Transverse colon (tissue), 4 donors: ENCODE measurements around the gene BAIAP3. TPM values are rescaled to one million over a fixed set of nuclear protein-coding genes. Genes with fewer than 3 reads are reported as not detected.

Experiments
- DNase-seq: peaks from one replicate; pipeline ENCODE4 v3.0.0-alpha.2; 2019
- H3K27ac ChIP-seq, 4 donors: fragments of 200-600 bp; sonication (generic); 2 replicates each; pipeline ENCODE4 v1.5.1; 2016 to 2018; ENCODE audit warnings: inconsistent platforms in 4 of 4
- H3K27me3 ChIP-seq: fragments of 200-600 bp; sonication (generic); 2 replicates; pipeline ENCODE4 v1.5.1; 2017; ENCODE audit warnings: inconsistent platforms
- H3K36me3 ChIP-seq, 4 donors: fragments of 200-600 bp; sonication (generic); 2 replicates each; pipeline ENCODE4 v1.5.1; 2017 to 2019; ENCODE audit warnings: inconsistent platforms in 4 of 4
- H3K4me1 ChIP-seq, 4 donors: fragments of 200-600 bp; sonication (generic); 2 replicates each; pipeline ENCODE4 v1.5.1; 2017 to 2020; ENCODE audit warnings: inconsistent platforms in 4 of 4
- H3K4me3 ChIP-seq, 4 donors: fragments of 200-600 bp; sonication (generic); 1 replicate in 1 of 4; 2 replicates in 3 of 4; pipeline versions ENCODE4 v1.5.1 to v1.6.1; 2017 to 2019; ENCODE audit warnings: inconsistent platforms in 4 of 4
- H3K9me3 ChIP-seq, 2 donors: fragments of 200-600 bp; sonication (generic); 2 replicates each; pipeline ENCODE4 v1.5.1; 2017 to 2019; ENCODE audit warnings: inconsistent platforms in 2 of 2
- EP300 ChIP-seq: sonication (generic); formaldehyde crosslinking; IDR thresholded peaks from one replicate; pipeline ENCODE4 v1.6.1; 2017; ENCODE audit warnings: antibody characterized with exemption, low read depth
- POLR2A ChIP-seq: fragments of 450-650 bp; IDR thresholded peaks from one replicate; pipeline ENCODE4 v1.6.1; 2016; ENCODE audit warnings: antibody characterized with exemption, mild to moderate bottlenecking, moderate library complexity
- POLR2AphosphoS5 ChIP-seq, 3 donors: sonication (generic); formaldehyde crosslinking; IDR thresholded peaks; one replicate each; pipeline ENCODE4 v1.6.1; 2016; ENCODE audit warnings: antibody characterized with exemption in 3 of 3
- WGBS, 2 donors: methylation state at CpG; one replicate each; pipeline ENCODE4 v1.1.5; 2018; ENCODE audit warnings: low coverage in 1 of 2; 5-methylcytosine and 5-hydroxymethylcytosine counted together
- in situ Hi-C, 4 donors: fragments of 200-750 bp; cut with MboI; loops; one replicate each; pipeline versions ENCODE4 v1.15.0 to v1.15.1; 2017; ENCODE audit warnings: low sequenced_read_pairs in 3 of 4, low pct_ligation_motif_present in 1 of 4, low pct_unique_long_range_greater_than_20kb in 1 of 4
- intact Hi-C: fragments of 100-400 bp; cut with DNase I; formaldehyde crosslinking; loops from one replicate; pipeline ENCODE4 v1.15.1; 2023; ENCODE audit warnings: low total_unique reads
- total RNA-seq, 4 donors: library from RNA; depleted of rRNA; stranded (reverse); fragments of >200 nt; gene quantifications; one replicate each; pipeline ENCODE4 v1.1.0, GENCODE V29; 2016
- TF ChIP-seq, protein P1 (sequence below), 5 experiments: fragments of 200-600 bp in 3 of 5; fragments of 450-650 bp in 2 of 5; sonication (generic) in 3 of 5; IDR thresholded peaks; 1 replicate in 2 of 5; 2 replicates in 3 of 5; pipeline ENCODE4 v1.5.1; 2016 to 2017; ENCODE audit warnings: antibody characterized with exemption in 5 of 5, inconsistent platforms in 3 of 5, mild to moderate bottlenecking in 2 of 5, moderate library complexity in 1 of 5

Gene BAIAP3
- total RNA-seq, 4 donors from 2014 or later, result 7.3 to 190 (median 11.4) TPM

DNA sequence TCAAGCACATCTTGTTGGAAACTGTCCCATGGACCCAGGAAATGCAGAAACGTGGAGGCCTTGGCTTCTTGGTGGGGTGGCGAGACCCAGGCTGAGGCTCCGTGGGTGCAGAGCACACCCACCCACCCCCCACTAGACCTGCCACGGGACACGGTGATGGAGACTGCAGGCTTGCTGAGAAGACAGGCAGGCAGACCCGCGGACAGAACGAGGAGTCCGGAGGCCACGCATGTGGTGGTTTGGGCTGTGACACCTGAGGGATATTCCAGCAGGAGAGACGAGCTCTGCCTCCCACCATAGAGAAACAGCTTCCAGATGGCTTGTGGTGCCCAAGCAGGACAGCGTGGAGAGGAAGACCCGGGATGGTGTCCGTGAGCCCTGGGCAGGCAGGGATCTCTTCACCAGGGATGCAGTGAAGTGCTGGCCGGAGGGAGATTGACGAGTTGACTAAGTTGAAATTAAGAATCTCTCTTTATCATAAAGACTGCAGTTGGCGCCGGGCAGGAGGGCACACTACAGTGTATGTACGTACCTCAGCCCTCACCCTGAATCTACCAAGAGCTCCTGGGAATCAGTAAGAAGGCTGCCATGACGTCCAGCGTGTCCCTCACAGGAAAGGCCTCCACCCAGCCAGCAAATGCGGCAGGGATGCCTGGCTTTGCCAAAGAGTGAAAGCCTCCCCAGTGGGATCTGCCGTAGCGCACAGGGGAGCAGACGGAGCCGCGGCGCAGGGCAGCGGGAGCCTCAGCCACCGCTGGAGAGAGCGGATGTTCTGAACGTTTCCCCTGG lies 15.8 kb upstream of the BAIAP3 start:
- intact Hi-C loops (no loop called here), in situ Hi-C loops (no loop called here)

DNA sequence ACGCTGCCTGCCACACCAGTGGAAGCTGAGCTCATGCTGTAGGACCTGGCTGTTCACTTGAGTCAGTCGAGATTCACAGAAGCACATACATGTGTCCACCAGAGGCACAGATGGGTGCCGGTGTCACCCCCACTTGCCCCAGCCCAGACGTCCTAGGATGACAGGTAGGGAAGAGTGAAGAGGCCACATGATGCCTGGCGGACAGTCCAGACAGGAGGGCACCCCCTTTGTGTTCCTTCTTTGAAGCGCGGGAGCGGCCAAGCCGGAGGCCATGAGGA lies 15.2 kb upstream of the BAIAP3 start:
- intact Hi-C loops, result no loop called here
- no peak for DNase-seq
- TF ChIP-seq EP300, result no peak
- TF ChIP-seq POLR2AphosphoS5 (IDR thresholded peaks at IDR 0.05), result no peak
- TF ChIP-seq, protein P1, sequence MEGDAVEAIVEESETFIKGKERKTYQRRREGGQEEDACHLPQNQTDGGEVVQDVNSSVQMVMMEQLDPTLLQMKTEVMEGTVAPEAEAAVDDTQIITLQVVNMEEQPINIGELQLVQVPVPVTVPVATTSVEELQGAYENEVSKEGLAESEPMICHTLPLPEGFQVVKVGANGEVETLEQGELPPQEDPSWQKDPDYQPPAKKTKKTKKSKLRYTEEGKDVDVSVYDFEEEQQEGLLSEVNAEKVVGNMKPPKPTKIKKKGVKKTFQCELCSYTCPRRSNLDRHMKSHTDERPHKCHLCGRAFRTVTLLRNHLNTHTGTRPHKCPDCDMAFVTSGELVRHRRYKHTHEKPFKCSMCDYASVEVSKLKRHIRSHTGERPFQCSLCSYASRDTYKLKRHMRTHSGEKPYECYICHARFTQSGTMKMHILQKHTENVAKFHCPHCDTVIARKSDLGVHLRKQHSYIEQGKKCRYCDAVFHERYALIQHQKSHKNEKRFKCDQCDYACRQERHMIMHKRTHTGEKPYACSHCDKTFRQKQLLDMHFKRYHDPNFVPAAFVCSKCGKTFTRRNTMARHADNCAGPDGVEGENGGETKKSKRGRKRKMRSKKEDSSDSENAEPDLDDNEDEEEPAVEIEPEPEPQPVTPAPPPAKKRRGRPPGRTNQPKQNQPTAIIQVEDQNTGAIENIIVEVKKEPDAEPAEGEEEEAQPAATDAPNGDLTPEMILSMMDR (IDR thresholded peaks at IDR 0.05), result no peak
- TF ChIP-seq POLR2A, result no peak
- Histone ChIP-seq H3K4me3 (no peak overlapping the region), H3K9me3 (no peaks in the 10 kb centered on the region), H3K36me3 (peaks cover 0 to 70% (median 31%) of the 10 kb centered on the region in 4 donors), H3K27me3 (no peaks in the 10 kb centered on the region), H3K27ac (no peak overlapping the region), H3K4me1 (peaks cover 0 to 3% (median 0%) of the 10 kb centered on the region in 4 donors)
- in situ Hi-C loops, result no loop called here
- WGBS, 2 donors, result 71 to 75% methylated on average over 4 to 9 of the region's 9 CpGs

More for the DNA sequence above, 15.8 kb upstream of the BAIAP3 start:
- Histone ChIP-seq H3K4me1 (peaks cover 0 to 9% (median 4%) of the 10 kb centered on the region in 4 donors), H3K36me3 (peaks cover 0 to 69% (median 30%) of the 10 kb centered on the region in 4 donors), H3K27ac (no peak overlapping the region), H3K27me3 (no peaks in the 10 kb centered on the region), H3K9me3 (no peaks in the 10 kb centered on the region), H3K4me3 (no peak overlapping the region)
- TF ChIP-seq POLR2AphosphoS5 (IDR thresholded peaks at IDR 0.05), result no peak
- TF ChIP-seq, protein P1 (IDR thresholded peaks at IDR 0.05), result no peak
- no peak for TF ChIP-seq EP300
- no peak for TF ChIP-seq POLR2A
- 89% methylated on average over 32 of the region's 32 CpGs; no CpG with 5 or more reads in 1 of the 2 donors for WGBS, 2 donors
- no peak for DNase-seq

DNA sequence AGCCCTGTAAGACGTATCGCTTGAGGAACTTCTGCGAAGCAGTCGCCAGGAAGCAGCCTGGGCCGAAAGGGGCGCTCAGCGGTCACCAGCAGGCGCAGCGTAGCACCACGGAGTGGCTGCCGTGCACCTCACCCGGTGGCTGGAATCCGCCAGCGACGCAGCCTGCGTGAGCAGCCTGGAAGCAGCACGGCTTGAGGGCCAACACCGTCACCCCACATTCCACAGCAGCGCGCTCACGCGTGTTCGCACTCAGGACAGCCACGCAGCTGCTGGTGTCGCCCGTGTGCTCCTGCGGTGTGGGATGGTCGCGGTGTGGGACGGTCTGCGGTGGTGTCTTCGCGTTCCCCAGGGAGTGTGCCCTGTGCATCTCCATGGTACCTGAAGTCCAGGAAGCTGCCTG lies 14.4 kb upstream of the BAIAP3 start:
- Histone ChIP-seq H3K27ac (no peak overlapping the region), H3K36me3 (peaks cover 0 to 75% (median 33%) of the 10 kb centered on the region in 4 donors), H3K4me3 (no peak overlapping the region), H3K27me3 (no peaks in the 10 kb centered on the region), H3K4me1 (no peaks in the 10 kb centered on the region), H3K9me3 (no peaks in the 10 kb centered on the region)
- intact Hi-C loops, result no loop called here
- in situ Hi-C loops, result no loop called here
- DNase-seq, result no peak
- 91% methylated on average over 21 of the region's 33 CpGs; no CpG with 5 or more reads in 1 of the 2 donors for WGBS, 2 donors
- no peak for TF ChIP-seq POLR2AphosphoS5 (IDR thresholded peaks at IDR 0.05)
- no peak for TF ChIP-seq POLR2A
- no peak for TF ChIP-seq EP300
- TF ChIP-seq, protein P1 (IDR thresholded peaks at IDR 0.05), result no peak

DNA sequence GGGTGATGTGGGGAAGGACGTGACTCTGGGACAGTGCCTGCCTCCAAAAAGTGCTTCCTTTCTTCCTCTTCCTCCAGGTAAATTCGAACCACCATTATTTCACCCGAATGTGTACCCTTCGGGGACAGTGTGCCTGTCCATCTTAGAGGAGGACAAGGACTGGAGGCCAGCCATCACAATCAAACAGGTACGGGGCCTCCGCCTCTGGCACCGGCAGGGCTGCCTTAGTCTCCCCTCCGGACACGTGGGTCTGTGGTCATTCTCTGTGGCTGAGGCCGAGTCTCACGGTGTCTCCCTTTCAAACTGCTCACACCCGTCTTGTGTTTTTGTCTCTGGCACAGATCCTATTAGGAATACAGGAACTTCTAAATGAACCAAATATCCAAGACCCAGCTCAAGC lies 13.3 kb upstream of the BAIAP3 start:
- Histone ChIP-seq H3K9me3 (no peaks in the 10 kb centered on the region), H3K36me3 (peaks cover 0 to 76% (median 34%) of the 10 kb centered on the region in 4 donors), H3K4me1 (no peaks in the 10 kb centered on the region), H3K27ac (no peak overlapping the region), H3K4me3 (no peak overlapping the region), H3K27me3 (no peaks in the 10 kb centered on the region)
- in situ Hi-C loops, result no loop called here
- 84 to 96% methylated on average over 5 to 12 of the region's 12 CpGs for WGBS, 2 donors
- intact Hi-C loops, result no loop called here
- no peak for DNase-seq
- TF ChIP-seq POLR2A (no peak), EP300 (no peak), POLR2AphosphoS5 (IDR thresholded peaks at IDR 0.05) (no peak)
- TF ChIP-seq, protein P1 (IDR thresholded peaks at IDR 0.05), result no peak
